Neural cell (in vitro differentiated cells): ENCODE results near the gene KPNA1.

Source experiments
- CTCF ChIP-seq: fragments of 450-650 bp; IDR thresholded peaks from 2 replicates; pipeline ENCODE4 v1.5.1; 2014; ENCODE audit warnings: antibody characterized with exemption, mild to moderate bottlenecking, moderate library complexity; ENCODE audit not compliant: poor library complexity, severe bottlenecking
- EP300 ChIP-seq: fragments of 450-650 bp; conservative IDR thresholded peaks from 2 replicates; pipeline ENCODE4 v1.6.1; 2014; ENCODE audit warnings: antibody characterized with exemption, mild to moderate bottlenecking, moderate library complexity; ENCODE audit not compliant: poor library complexity, severe bottlenecking
- EZH2 ChIP-seq: fragments of 200-600, 300-800 bp; shearing (Covaris generic), sonication (generic); IDR thresholded peaks from 2 replicates; pipeline ENCODE4 v1.6.1; 2014; ENCODE audit warnings: antibody characterized with exemption, low read length, borderline replicate concordance, mild to moderate bottlenecking; ENCODE audit not compliant: insufficient read depth, poor library complexity, severe bottlenecking
- POLR2AphosphoS5 ChIP-seq: IDR thresholded peaks from 2 replicates; pipeline ENCODE4 v1.6.1; 2012
- RAD21 ChIP-seq: fragments of 450-650 bp; conservative IDR thresholded peaks from 2 replicates; pipeline ENCODE4 v1.6.1; 2014; ENCODE audit warnings: antibody characterized with exemption, mild to moderate bottlenecking, moderate library complexity
- REST ChIP-seq: IDR thresholded peaks from 2 replicates; pipeline ENCODE4 v1.6.1; 2012; ENCODE audit warnings: borderline replicate concordance
- SMC3 ChIP-seq: fragments of 450-650 bp; conservative IDR thresholded peaks from 2 replicates; pipeline ENCODE4 v1.6.1; 2014; ENCODE audit warnings: antibody characterized with exemption, mild to moderate bottlenecking, moderate library complexity; ENCODE audit not compliant: poor library complexity
- TAF1 ChIP-seq: IDR thresholded peaks from 2 replicates; pipeline ENCODE4 v1.6.1; 2012; ENCODE audit warnings: low read depth

- TF ChIP-seq CTCF (no peak), SMC3 (no peak), RAD21 (no peak), EZH2 (no peak), POLR2AphosphoS5 (no peak), TAF1 (no peak), EP300 (no peak), REST (no peak)
These were observed 18.2 kb downstream of the KPNA1 start for GRCh38 chr3:122496508-122496907.
